ENCODE results near the gene CAB39.

DNA sequence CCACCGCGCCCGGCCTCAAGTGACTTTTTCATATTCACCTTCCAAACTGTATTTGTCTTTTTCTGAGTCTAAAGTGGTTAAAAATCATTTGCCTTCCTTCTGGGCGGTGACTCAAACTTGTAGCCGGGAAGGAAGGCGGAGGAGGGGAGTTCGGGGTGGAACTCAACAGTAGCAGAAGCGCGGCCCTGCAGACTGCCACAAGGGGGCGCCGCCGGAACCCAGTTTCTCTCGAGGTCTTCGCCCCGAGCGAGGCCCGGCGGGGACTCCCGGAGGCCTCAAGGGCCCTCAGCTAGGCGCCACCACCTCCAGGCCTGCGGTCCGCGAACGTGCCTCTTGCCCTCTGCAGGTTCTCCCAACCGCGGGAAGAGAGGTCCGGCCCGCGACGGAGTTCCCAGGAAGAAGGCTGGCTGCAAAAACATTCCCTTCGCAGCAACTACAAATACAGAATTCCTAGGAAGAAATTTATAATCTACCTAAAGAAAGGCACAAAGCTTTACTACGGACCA, 135.3 kb downstream of the CAB39 start:
- TF ChIP-seq, protein P1, sequence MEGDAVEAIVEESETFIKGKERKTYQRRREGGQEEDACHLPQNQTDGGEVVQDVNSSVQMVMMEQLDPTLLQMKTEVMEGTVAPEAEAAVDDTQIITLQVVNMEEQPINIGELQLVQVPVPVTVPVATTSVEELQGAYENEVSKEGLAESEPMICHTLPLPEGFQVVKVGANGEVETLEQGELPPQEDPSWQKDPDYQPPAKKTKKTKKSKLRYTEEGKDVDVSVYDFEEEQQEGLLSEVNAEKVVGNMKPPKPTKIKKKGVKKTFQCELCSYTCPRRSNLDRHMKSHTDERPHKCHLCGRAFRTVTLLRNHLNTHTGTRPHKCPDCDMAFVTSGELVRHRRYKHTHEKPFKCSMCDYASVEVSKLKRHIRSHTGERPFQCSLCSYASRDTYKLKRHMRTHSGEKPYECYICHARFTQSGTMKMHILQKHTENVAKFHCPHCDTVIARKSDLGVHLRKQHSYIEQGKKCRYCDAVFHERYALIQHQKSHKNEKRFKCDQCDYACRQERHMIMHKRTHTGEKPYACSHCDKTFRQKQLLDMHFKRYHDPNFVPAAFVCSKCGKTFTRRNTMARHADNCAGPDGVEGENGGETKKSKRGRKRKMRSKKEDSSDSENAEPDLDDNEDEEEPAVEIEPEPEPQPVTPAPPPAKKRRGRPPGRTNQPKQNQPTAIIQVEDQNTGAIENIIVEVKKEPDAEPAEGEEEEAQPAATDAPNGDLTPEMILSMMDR (IDR thresholded peaks at IDR 0.05; ENCODE audit: insufficient read depth, low read depth, low read length) = peak; percentile 76
- TF ChIP-seq EZH2 (IDR thresholded peaks at IDR 0.05; ENCODE audit: insufficient read depth, low read length) = no peak
